AG09309 (cell line): ENCODE results near the gene C7orf57.

Experiments
- DNase-seq: peaks from one replicate; pipeline ENCODE4 v3.0.0-alpha.2; 2010; ENCODE audit warnings: low read depth
- H3K4me3 ChIP-seq: 2 replicates; pipeline ENCODE4 v1.5.1; 2011; ENCODE audit warnings: mild to moderate bottlenecking, low read depth, low read length, moderate library complexity; ENCODE audit not compliant: control insufficient read depth
- CTCF ChIP-seq: IDR thresholded peaks from 2 replicates; pipeline ENCODE4 v1.5.1; 2011; ENCODE audit warnings: mild to moderate bottlenecking, low read depth, low read length, inconsistent platforms; ENCODE audit not compliant: insufficient read depth, control insufficient read depth; ENCODE audit errors: missing control alignments

C7orf57 gene

GRCh38 chr7:48101968-48102367 is 66.6 kb downstream of the C7orf57 start:
- TF ChIP-seq CTCF, result peak; percentile 32
- no peak for DNase-seq

GRCh38 chr7:48102530-48102929 is 67.2 kb downstream of the C7orf57 start:
- TF ChIP-seq CTCF, result no peak

More at GRCh38 chr7:48101968-48102367, 66.6 kb downstream of the C7orf57 start:
- no peak overlapping the region for H3K4me3 ChIP-seq

GRCh38 chr7:48105045-48105444 is 69.7 kb downstream of the C7orf57 start:
- TF ChIP-seq CTCF, result no peak
- H3K4me3 ChIP-seq, result no peak overlapping the region
- no peak for DNase-seq

More at GRCh38 chr7:48102530-48102929, 67.2 kb downstream of the C7orf57 start:
- H3K4me3 ChIP-seq, result no peak overlapping the region
- no peak for DNase-seq

GRCh38 chr7:48106906-48107659 is 71.7 kb downstream of the C7orf57 start:
- no peak for TF ChIP-seq CTCF
- H3K4me3 ChIP-seq, result no peak overlapping the region
- no peak for DNase-seq

- no peak for TF ChIP-seq CTCF
- H3K4me3 ChIP-seq, result no peak overlapping the region
- no peak for DNase-seq
Observed at GRCh38 chr7:48107926-48108472, 72.7 kb downstream of the C7orf57 start.

- no peak for DNase-seq
- H3K4me3 ChIP-seq, result no peak overlapping the region
- no peak for TF ChIP-seq CTCF
Observed at GRCh38 chr7:48108959-48109847, 73.9 kb downstream of the C7orf57 start.
